Measurements from ENCODE around the gene COL5A1.

COL5A1 gene

GRCh38 chr9:134770972-134771971 lies 129.7 kb downstream of the COL5A1 start:
- no peak for DNase-seq (ENCODE audit: low spot score)

- DNase-seq (ENCODE audit: low spot score) = no peak
These were observed 130.7 kb downstream of the COL5A1 start for GRCh38 chr9:134772331-134772730.

DNA sequence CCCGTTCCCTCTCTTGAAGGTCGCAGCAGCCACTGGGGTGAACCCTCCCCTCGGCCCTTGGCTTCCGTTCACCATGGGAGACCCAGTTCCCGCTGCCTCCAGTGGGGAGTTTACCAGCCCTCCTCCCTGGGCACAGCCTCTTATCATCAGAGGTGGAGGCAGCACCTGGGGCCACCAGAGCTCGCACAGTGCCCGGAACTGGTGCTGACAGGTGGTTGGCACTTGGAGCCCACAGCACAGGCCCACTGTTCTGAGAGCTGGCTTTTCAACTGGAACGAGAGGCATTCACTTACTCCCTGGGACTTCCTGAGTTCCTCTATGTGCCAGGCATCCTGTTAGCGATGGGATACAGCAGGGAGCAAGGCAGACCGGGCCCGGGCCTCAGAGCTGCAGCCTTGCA lies 132.2 kb downstream of the COL5A1 start:
- peak; percentile 22 for DNase-seq (ENCODE audit: low spot score)

- DNase-seq (ENCODE audit: low spot score) = no peak
These were observed 132.8 kb downstream of the COL5A1 start for GRCh38 chr9:134774410-134774809.

- DNase-seq (ENCODE audit: low spot score) = peak; percentile 31
These were observed 133.7 kb downstream of the COL5A1 start for GRCh38 chr9:134775081-134775951.

DNA sequence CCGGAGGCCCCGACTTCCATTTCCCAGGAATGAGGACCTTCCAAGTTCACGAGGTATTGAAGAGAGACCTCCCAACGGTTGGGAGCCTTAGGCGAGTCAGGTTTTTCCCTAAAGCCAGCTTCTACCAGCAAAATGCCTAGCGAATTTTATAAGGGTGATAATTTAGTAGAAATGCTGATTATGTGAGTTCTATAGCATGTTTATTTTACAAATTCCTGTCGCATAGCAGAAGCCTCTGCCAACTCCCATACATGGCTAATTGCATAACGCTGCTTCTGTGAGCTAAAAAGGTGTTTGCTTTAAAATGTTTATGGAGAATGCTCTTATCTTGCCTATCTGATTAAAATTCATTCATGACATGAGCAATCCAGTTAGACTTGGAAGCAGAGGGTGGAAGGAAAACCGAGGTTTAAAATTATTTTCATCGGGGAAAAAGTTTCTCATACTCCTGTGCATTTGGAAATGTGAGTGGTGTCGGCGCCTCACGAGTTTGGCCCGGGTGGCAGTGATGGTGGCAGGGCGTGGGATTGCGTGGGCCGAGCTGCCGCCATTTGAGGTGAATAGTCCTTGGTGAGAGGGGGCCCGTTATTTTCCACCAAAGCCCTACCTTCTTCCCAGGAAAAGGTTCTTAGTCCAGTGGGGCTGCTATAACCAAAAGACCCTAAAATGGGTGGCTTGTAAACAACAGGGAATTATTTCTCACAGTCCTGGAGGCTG lies 134.6 kb downstream of the COL5A1 start:
- no peak for DNase-seq (ENCODE audit: low spot score)

DNA sequence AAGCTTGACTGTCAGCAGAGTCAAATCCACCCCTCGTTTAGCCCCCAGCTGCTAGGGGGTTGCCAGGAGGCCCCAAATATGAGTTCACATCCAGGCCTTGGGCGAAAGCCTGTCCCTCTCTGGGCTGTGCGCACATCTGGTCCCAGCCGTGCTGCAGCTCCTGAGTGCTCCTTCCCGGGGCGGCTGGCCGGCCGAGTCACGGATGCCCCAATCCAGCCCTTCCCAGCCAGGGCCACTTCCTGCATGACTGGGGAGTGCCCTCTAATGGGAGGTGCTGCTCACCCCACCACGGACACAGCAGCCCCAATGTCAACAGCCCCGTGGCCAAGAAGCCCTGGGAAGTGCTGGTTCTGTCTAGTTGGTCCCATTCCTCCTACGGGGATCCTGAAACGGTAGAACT lies 135.6 kb downstream of the COL5A1 start:
- DNase-seq (ENCODE audit: low spot score) = no peak

- DNase-seq (ENCODE audit: low spot score) = no peak
These were observed 136.6 kb downstream of the COL5A1 start for GRCh38 chr9:134778156-134778555.

GRCh38 chr9:134778841-134779411 lies 137.3 kb downstream of the COL5A1 start:
- DNase-seq (ENCODE audit: low spot score) = peak; percentile 48

GRCh38 chr9:134779640-134780039 lies 138.0 kb downstream of the COL5A1 start:
- no peak for DNase-seq (ENCODE audit: low spot score)

DNA sequence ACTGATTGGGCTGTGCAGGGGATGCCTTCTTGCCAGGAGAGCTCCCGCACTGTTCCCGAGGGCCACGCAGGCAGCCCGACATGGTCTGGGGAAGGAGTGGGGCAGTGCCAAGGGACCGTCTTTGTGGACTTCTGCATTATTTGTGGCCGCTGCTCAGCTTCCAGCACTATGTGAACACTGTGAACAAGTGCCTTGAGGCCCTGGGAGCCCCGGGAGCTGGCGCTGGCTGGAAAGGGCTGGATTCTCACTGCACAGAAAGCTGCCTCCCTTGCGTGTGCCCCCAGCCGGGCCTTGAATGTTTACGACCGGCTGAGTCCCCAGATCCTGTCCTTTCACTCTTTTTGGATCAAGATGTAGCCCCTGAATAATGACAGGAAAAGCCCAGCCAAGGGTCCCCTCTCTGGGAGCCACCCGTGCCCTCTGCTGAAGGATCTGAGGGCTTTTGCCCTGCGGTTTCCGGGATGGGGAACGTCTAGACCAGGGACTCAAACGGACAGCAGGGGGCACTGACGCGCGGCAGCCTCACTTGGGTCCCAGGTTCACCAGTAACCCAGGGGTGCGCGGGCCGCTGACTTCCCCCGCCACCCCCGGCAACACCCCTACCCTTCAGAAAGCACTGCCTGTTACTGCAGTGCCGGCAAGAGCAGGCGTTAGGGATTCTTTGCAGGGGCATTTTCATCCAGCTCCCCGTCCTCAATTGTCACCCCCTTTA lies 140.1 kb downstream of the COL5A1 start:
- DNase-seq (ENCODE audit: low spot score) = no peak

- no peak for DNase-seq (ENCODE audit: low spot score)
These were observed 141.5 kb downstream of the COL5A1 start for GRCh38 chr9:134782921-134783698.

DNA sequence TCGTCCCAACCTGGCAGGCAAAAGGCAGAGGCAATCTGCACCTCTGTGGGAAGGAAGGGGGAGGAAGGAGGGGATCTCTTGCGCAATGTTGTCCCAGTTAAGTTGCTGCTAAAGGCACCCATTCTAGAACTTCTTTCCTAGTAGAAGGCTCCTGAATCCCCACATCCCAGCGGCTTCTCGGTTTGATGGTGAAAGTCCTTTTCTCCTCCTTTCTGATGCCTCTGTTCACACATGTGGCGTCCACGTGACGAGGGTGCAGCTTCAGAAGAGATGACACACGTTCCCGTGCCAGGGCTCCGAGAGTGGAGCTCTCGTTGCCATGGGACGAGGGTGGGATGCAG lies 142.1 kb downstream of the COL5A1 start:
- DNase-seq (ENCODE audit: low spot score) = no peak

- no peak for DNase-seq (ENCODE audit: low spot score)
These were observed 143.1 kb downstream of the COL5A1 start for GRCh38 chr9:134784577-134785305.

DNA sequence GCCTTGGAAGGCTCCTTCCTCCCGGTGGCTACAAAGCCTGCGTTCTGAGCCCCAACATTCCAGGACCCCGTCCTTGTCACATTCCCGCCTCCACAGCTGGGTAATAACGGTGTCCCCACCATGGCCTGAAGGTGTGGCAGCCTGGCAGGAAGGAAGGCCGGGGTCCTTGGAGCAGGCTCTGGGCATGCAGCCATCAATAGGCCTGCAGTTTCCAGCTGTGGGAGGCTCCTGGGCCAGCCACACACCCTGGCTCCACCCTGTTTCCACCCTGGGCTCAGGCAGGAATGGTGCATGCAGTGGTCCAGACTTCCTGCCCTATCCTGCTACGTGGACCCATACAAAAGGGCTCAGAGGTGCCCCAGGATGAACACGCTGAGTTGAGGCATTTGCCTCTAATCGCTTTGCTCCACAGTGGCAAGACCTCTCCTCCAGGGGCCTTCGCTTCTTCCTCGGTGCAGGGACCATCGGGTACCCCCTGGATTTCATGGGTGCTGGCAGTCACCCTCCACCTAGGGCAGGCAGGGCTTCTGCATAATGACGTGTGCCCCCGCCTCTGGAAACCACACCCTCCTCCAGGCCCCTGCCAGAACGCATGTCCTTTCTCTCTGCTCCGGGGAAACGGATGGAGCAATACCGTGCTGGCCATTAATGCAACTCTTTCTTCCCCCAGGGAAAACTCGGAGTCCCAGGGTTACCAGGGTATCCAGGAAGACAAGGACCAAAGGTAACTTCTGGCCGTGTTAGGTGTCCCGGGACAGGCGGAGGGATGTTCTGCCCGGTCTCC lies 143.9 kb downstream of the COL5A1 start:
- no peak for DNase-seq (ENCODE audit: low spot score)

DNA sequence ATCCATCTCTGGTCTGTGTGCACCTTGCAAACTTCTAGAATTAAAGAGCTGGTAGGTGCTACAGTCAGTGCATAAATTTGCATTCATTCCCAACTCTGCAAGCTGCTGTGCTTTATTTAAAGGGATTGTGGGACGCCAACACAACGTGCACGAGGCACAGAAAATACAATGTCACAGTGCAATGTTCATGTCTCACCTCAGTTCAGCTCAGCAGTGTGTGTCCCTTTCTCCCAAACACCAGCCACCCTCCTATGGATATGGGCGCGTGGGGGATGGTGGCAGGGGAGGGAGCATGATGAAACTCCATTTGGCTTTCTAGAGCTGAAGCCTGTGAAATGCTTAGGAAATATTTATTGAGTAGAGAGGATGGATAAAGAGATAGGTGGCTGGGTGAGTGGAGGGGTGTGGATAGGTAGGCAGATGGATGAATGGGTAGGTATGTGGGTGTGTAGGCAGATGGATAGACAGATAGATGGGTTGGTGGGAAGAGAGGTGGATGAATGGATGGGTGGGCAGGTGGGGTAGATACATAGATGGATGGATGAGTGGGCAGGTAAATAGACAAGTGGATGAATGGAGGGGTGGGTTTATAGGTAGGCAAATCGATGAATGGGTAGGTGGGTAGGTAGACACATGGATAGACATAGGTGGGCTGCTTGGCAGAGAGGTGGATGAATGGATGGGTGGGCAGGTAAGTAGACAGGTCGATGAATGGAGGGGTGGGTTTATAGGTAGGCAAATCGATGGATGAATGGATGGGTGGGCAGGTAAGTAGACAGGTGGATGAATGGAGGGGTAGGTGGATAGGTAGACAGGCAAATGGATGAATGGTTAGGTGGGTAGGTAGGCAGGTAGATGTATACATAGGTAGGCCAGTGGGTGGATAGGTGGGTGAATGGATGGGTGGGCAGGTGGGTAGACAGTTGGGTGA lies 146.3 kb downstream of the COL5A1 start:
- no peak for DNase-seq (ENCODE audit: low spot score)

GRCh38 chr9:134789168-134789567 lies 147.6 kb downstream of the COL5A1 start:
- no peak for DNase-seq (ENCODE audit: low spot score)

- no peak for DNase-seq (ENCODE audit: low spot score)
These were observed 149.4 kb downstream of the COL5A1 start for GRCh38 chr9:134791009-134791408.
